NK-92 treated with Interleukin-12 subunit alpha and Interleukin-12 subunit beta, amount 100 ng/mL, for 24 hours (cell line): Measurements from ENCODE around the gene PRKCZ.
A peak's percentile ranks its signal among the peaks of the same experiment; 100 is the strongest.

Experiments
- DNase-seq: peaks from one replicate; lab custom pipeline; 2025; lab: John Stamatoyannopoulos, UW

PRKCZ gene

DNA sequence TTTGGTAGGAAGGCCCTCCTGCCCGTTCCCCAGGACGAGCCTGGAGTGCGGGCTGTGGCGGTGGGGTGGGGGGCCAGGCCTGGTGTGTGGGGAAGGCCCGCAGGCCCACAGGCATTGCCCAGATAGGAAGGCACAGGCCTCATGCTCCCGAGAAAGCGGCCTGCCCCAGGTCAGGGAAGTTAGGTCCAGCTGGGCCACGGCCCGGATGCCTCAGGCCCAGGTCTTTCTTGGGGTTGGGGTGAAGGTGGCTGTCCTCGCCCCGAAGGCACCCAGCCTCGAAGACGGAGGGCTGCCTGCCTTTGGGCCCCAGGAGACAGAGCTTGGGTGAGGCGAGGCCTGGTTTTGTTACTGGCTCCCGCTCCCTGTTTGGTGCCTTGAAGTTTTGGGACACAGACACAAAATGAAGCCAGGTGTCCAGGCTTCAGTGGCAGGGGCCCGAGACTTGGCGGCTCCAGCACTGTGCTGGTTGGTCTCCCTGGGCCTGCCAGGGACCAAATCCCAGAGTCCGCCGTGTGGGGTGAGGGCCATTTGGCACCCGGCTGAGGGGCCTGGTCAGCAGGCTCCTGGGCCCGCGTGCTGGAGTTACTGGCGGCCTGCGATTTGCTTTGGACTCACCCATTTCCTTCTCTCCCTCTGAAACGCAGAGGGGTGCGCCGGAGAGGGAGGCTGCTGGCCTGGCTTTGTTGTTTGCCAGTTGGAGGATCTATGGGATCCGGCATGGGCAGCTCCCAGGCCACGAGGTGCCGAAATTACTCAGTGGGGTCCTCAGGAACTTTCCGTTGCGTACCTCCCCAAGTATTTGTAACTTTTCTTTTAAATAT lies 179.9 kb downstream of the PRKCZ start:
- no peak for DNase-seq

DNA sequence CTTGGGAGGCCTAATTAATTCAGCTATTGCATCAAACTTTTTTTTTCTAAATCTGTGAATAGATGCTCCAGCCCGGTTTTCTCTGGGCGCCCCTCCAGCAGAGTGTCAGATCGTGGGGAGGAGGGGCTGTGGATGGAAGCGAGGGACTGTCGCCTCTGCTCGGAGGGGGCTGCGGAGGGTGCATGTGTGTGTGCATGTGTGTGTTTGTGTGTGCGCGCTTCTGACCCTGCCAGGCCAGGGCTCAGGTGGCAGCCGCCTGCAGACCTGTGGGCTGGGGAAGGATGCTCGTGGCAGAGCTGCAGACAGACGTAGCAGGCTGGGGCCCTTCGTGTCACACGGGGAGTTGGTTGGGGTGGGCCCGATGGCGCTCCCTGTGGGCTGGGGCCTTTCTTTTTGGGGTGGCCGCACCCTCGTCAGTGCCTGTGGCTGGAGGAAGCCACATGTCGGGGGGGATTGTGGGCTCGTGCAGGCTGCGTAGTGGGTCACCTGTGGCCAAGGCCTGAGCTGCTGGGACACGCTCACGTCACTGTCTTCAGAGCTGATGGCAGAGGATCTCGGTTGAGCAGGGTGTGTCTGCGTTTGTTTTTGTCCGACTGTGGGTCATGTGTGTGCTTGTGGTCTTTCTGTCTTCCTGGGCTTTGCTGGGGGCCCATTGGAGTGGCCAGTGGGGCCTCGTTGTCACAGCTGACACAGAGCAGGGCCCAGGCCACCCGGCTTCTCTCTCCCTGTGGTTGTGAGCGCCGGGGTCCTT lies 180.7 kb downstream of the PRKCZ start:
- DNase-seq, result no peak

DNA sequence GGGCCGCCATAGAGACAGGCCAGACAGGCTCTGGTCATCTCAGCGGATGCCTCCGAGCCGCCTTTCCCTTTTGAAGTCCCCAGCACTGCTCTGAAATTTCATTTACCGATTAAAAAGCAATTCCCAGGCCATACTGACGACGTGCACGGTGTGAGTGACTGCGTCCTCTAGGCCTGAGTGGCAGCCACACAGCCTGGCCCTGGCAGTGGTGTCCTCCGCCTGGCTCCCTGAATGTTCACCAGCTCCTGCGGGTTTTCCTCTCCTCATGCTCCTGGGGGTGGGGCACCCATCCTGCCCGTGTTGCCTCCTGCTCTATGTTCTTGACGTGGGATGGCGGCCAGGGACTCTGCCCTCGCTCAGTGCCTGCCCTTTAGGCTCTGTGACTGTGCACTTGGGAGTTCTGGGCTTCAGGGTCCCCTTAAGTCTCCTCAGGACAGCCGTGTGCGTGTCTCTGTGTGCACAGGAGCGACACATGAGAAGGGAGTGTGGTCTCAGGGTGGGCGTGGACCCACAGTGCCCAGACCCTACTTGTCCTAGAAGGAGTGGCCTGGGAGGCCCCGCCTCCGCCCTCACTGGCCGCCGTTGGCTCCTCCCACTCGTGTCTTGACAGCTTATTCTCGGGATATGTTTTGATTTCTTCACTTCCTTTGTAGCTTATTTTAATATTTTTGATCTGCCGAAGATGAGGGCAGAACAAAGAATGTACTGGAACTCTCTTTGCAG lies 181.5 kb downstream of the PRKCZ start:
- no peak for DNase-seq

DNA sequence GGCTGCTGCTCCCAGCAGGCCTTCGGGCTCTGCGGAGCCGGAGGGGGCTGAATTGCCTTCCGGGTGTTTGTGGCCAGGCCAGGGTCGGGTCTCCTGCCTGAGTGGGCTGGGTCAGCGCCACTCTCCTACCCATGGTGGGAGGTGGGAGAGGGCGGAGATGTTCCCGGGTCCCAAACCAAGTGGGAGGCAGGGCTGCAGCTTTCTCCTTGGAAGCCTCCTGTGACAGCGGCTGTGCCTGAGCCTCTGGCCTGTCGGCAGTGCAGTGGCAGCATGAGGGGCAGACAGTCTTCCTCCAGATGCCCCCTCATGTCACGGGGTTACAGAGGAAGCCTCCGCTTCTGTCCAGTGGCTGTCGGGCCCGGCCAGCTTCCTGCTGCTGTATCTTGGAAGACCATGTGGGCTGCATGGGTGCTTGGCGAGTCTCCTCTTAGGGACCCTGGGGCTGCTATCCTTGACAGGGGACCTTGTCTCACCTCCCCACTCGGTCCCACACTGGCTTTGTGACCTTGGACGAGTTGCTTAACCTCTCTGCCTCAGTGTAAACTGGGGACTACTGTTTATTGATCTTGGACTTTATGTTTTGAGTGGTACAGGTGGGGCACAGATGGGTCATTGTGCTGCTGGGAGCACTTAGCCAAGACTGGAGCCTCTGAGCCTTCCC lies 182.2 kb downstream of the PRKCZ start:
- DNase-seq, result no peak

DNA sequence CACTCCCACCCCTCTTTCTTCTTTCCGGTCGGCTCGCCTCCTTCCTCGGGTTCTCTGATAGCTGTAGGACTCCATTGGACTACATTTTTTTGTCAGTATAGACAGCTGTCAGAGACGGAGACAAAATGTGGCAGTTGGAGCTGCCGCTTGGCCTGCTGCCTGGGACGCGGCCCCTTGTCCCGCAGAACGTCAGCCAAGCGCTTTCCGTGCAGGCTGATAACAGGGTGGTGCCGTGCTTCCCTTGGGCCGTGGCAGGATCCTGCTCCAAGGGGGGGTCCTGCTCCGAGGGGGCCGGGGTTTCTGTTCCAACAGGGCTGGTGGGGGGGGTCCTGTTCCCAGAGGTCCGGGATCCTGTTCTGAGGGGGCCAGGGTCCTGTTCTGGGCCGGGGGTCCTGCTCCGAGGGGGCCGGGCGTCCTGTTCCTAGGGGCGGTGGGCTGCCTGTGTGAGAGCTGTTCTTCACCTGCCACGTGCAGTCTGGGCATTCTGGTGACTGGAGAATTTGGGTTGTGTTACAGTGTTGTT lies 182.8 kb downstream of the PRKCZ start:
- no peak for DNase-seq

DNA sequence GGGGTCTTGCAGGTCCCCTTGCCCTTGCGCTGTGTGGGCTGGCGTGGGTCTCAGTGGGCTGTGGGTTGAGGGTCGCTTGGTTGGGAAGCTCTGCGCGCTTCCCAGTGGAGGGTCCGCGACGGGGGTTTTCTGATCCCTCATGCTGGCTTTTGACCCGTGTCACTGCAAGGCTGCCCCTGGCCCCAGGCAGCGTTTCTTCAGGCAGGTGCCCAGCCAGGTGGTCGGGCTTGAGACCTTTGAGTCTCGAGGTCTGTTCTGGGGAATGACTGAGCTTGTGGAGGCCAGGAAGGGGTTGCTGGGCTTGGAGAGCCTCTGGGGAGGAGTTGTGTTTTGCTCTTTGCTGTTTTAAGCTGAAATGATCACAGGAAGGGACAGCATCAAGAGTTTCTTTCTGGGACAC lies 183.3 kb downstream of the PRKCZ start:
- DNase-seq, result no peak

DNA sequence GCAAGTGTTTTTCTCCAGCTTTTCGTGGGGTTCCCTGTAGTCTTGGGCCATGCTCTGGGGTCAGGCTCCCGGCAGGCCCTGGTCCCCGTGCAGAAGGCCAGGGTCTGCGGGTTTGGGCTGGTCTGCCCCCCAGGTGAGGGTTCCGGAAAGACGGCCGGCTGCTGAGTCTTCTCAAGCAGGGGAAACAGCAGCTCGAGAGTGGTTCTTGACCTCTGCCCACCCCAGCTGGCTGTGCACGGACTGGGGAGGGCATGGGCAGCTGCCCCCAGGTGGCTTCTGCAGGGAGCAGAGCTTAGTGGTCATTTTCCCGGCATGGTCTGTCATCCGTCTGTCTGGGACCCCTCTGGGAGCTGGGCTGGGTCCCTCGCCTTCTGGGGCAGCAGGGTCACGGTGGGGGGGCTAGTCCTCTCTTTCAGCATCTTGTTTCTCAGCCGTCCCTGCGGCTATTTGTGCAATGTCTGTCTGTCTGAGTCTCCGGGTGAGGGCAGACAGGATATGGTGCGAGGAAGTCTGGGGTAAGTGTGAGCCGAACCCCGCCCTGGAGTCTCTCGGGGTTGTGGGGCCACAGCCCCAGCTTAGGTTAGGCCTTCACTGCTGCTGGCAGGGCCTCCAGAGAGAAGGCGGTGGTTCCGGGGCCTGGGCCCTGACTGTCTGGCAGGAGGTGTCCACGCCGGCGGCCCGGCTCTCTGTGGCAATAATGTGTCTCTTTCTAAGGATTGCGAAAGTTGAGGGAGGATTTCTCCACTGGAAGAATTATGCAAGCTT lies 184.0 kb downstream of the PRKCZ start:
- peak; percentile 74 for DNase-seq

DNA sequence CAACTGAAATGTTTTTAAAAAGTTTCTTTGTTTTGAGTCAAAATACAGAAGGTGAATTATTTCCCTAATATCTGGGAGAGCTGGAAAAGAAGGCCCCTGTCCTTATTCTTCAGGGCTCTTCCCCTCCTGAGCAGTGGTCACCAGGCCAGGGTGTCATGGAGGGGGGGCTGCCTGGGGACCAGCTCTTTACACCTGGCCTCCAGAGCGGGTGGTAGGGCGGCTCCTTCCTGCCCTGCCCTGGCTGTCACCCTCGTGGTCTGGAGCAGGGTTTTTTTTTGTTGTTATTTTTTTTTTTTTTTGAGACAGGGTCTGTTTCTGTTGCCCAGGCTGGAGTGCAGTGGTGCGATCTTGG lies 184.5 kb downstream of the PRKCZ start:
- DNase-seq, result peak; percentile 34
